GM18519 (cell line): Measurements from ENCODE around the gene CALR3.
"Not testable (repeated sequence)": the region's sequence is repeated elsewhere in the genome, so short reads cannot be mapped to it uniquely, and the experiment has no call there.

Experiments
- ATAC-seq: cut with Tn5 transposase; IDR thresholded peaks from one replicate; pipeline ENCODE4 v1.9.1; 2021; ENCODE audit warnings: mild to moderate bottlenecking, moderate library complexity; ENCODE audit not compliant: unreplicated experiment, low FRiP score

The CALR3 gene

GRCh38 chr19:16525751-16526481 is 29.9 kb upstream of the CALR3 start:
- ATAC-seq = no peak

- no peak for ATAC-seq
Measured at GRCh38 chr19:16524991-16525734, 29.2 kb upstream of the CALR3 start.

DNA sequence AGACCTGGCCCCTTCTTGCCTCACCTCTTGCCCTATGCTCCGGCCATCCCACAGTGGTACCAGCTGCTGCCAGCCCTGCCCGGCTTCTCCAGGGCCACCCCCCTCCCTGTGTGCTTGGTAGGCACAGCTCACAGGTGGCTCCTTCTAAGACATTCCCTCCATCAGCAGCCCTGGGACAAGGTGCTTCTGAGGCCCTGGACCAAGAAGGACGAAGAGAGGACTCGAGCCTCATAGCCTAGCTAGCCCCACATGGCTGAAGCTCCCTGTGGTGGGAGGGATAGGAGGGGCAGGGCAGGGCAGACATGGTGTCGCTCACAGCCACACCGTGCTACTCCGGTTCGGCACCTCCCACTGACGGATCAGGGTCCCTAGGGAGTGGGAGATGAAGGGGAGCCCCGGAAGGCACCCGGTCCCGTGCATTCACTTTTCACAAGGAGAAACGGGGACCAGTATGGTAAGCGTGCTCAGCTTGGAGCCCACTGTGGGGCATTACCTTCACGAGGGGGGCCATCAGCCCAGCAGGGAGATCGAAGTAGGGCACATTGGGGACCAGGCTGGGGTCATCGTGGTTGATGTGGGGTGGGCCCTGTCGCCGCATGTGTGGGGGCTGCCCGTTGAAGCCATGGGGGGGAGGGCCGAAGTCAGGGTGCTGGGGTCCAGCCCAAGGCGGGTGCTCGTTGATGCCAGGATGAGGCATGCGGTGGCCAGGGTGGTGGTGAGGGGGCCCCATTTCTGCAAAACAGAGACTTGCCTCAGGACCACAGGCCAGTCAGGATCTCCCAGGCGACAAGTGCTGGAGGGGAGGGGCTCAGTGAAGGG is 26.8 kb upstream of the CALR3 start:
- ATAC-seq = no peak

GRCh38 chr19:16521715-16522289 is 25.8 kb upstream of the CALR3 start:
- no peak for ATAC-seq

DNA sequence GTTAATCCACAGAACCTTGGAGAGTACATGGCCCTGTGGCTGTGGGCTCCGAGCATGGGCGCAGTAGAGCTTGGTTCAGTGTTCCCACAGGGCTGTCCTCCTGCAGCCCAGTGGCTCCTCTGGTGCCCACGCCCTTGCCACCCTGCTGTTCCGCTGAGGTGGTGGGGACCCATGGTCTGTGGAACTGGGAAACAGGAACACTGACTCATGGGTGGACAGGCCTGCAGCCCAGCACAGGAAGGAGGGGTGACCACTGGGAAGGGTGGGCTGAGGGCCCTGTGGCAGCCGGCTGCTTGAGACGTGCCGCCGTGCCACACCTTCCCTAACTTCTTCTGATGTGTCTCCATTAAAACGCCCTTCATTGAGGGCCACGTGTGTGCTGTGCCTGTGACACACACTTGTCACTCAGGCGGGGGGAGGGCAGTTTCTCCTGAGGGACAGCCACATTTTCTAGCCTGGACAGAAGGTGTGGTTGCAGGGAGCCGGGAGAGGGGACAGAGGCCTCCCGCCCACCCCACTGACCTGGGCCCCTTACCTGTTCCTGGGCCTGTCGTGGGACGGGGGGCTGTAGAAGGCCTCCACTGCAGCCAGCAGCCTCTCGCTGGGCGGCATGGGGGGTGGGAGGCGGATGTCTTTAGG is 25.1 kb upstream of the CALR3 start:
- ATAC-seq = no peak

GRCh38 chr19:16520074-16520973 is 24.4 kb upstream of the CALR3 start:
- no peak for ATAC-seq

DNA sequence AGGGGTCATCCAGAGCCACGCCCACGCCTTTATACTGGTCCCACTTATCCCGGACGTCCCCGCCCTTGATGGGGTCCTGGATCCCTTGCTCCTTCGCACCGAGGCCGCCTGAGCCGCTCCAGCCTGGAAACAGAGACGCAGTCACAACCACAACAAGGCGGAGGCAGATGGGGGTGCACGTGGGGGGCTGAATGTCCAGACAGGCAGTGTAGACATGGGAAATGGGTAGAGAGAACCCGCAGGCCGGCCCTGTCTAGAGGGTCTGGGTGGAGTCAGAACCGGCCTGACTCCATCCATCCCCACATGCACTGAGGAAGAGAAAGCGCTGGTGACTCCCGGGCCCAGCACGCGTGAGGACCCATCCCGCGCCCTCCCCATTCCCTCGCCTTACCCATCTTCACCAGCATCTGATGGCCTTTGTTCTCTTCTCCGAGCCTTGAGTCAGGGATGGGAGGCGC is 23.3 kb upstream of the CALR3 start:
- ATAC-seq = no peak

DNA sequence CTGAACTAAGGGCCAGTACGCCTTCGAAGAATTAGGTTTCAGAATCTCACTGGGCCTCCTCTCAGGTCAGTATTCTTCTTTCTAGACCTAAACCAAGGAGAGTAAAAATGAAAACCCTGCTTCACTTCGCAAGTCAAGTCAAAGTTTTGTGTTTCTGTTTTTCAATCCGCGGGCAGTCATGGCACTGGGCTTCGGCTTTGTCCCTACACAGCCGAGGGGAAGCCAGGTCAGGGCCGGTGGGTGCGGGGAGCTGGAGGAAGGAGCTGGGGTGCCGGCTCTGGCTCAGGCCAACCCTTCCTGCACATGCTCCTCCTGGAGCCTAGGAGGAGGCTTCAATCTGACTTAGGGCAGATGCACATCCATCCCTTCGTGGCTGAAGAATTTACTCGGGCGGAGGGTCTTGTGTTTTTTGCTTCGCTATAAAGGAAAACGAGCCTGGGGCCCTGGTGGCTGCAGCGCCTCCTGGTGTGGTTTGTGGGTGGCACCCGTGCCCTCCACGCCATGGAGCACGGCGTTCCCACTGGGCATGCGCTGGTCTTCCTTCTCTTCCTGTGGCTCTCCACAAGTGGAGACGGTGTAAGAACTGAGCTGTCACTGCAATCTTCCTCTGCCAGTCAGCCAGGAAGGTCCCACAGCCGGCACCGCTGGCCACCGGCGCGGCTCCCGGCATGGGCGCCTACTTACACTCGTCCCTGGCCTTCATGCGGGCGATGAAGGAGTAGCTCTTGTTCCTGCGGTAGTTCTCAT is 22.7 kb upstream of the CALR3 start:
- no peak for ATAC-seq

DNA sequence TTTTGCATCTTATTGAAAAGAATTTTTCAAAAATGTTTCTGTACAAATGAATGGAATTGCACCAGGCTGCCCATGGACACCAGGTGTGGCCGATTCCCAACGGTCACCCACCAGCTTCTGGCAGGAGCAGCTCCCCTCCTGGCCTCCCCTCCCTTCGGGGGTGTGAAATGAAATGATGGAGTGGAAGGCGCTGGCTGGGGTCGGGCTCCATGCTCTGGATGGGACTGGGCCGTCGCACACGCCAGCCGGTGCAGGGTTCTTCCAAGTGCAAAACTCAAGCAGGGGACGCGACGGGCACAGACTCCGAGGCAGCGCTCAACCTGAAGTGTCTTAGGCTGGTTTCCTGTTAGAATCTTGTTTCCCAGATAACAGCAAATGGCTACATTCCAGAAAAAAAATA is 22.1 kb upstream of the CALR3 start:
- no peak for ATAC-seq

GRCh38 chr19:16516923-16517610 is 21.1 kb upstream of the CALR3 start:
- ATAC-seq = no peak

DNA sequence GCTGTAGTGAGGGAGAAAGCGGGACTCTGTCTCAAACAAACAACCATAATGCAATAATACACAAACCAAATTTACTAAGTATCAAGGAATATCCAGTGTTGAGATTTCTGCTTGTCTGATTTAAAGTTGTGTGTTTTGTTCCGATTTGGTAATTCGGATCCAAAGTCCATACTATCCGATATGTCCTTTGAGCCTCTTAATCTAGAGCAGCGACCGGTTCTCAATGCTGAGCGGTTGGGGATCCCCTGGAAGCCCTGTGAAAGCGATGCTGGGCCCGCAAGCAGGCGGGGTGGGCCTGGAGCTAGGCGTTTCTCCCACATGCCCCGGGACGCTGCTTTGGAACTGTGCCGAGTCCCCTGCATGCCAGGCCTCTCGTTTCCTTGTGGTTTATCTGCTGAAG is 20.4 kb upstream of the CALR3 start:
- no peak for ATAC-seq

GRCh38 chr19:16514383-16515019 is 18.5 kb upstream of the CALR3 start:
- ATAC-seq = no peak

GRCh38 chr19:16512611-16513010 is 16.6 kb upstream of the CALR3 start:
- not testable (repeated sequence) for ATAC-seq

DNA sequence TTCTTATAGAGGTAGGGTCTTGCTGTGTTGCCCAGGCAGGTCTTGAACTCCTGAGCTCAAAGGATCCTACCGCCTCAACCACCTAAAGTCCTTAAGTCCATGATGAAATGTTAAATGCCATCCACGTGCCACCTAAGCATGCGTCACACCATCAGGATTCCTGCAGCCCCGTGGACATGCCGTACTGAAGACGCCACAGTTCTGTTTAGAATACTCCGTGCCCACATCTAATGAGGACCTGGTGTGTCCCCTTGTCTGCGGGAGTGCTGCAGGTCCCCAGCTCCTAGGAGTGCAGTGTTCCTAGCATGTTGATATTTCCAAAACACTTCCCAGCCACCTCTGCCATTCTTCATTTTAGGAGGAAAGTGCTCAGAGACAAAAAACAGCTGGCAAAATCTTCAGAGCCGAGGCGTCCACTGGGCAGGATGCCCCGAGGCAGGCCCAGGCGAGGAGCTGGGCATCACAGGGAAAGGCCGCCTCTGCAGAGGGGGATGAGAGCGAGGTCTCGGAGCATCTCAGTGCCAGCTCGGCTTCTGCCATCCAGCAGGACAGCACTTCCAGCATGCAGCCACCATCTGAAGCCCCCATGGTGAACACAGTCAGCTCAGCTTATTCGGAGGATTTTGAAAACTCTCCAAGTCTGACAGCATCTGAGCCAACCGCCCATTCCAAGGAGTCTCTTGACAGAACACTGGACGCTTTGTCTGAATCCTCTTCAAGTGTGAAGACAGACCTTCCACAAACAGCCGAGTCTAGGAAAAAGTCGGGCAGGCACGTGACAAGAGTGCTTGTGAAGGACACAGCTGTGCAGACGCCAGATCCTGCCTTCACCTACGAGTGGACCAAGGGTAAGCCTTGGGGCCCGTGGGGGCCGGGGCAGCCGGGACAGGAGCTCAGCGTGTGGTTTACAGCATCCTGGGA is 13.4 kb upstream of the CALR3 start:
- ATAC-seq = no peak

- ATAC-seq = no peak
Measured at GRCh38 chr19:16508546-16508945, 12.6 kb upstream of the CALR3 start.

GRCh38 chr19:16506961-16507360 is 11.0 kb upstream of the CALR3 start:
- no peak for ATAC-seq

GRCh38 chr19:16506161-16506560 is 10.2 kb upstream of the CALR3 start:
- ATAC-seq = not testable (repeated sequence)
